ENCODE results near the gene OBSL1.

GRCh38 chr2:219559156-219559915 is 12.0 kb downstream of the OBSL1 start:
- TF ChIP-seq CTCF (IDR thresholded peaks at IDR 0.05 in 4 of 5, conservative IDR thresholded peaks at IDR 0.05 in 1 of 5) (no peak), POLR2A (IDR thresholded peaks at IDR 0.05) (no peak)

Data from gastrocnemius medialis (tissue), 4 donors.